ENCODE results near the gene YBX2. TPM values are rescaled to one million over a fixed set of nuclear protein-coding genes. Genes with fewer than 3 reads are reported as not detected.
A peak's percentile ranks its signal among the peaks of the same experiment; 100 is the strongest.

YBX2 gene
- total and polyA plus RNA-seq, 4 donors, result 0.50 to 6.9 (median 2.6) TPM

- Histone ChIP-seq H3K4me1 (ENCODE audit: control insufficient read depth, insufficient read depth, low read length) (peaks cover 35% of the 10 kb centered on the region), H3K27ac (ENCODE audit: low read depth, low read length) (no peak overlapping the region), H3K27me3 (ENCODE audit: control insufficient read depth, insufficient read depth, low read length) (peaks cover 59% of the 10 kb centered on the region), H3K4me3 (ENCODE audit: low read depth, low read length) (no peak overlapping the region), H3K9me3 (ENCODE audit: control insufficient read depth, insufficient read depth, low read length) (no peaks in the 10 kb centered on the region), H3K36me3 (ENCODE audit: control insufficient read depth, insufficient read depth, low read length) (no peaks in the 10 kb centered on the region)
- DNase-seq (ENCODE audit: low read depth in 4 of 6, low spot score in 6 of 6), result no peak
- WGBS (ENCODE audit: insufficient coverage), result 69% methylated on average over 2 of the region's 2 CpGs
These were observed 2.2 kb downstream of the YBX2 start for GRCh38 chr17:7292194-7292593.

GRCh38 chr17:7290685-7291084, 3.8 kb downstream of the YBX2 start:
- Histone ChIP-seq H3K4me1 (ENCODE audit: control insufficient read depth, insufficient read depth, low read length) (peaks cover 24% of the 10 kb centered on the region), H3K9me3 (ENCODE audit: control insufficient read depth, insufficient read depth, low read length) (no peaks in the 10 kb centered on the region), H3K4me3 (ENCODE audit: low read depth, low read length) (no peak overlapping the region), H3K36me3 (ENCODE audit: control insufficient read depth, insufficient read depth, low read length) (no peaks in the 10 kb centered on the region), H3K27ac (ENCODE audit: low read depth, low read length) (no peak overlapping the region), H3K27me3 (ENCODE audit: control insufficient read depth, insufficient read depth, low read length) (peaks cover 48% of the 10 kb centered on the region)
- 76% methylated on average over 9 of the region's 11 CpGs for WGBS (ENCODE audit: insufficient coverage)
- no peak for DNase-seq (ENCODE audit: low read depth in 4 of 6, low spot score in 6 of 6)

- Histone ChIP-seq H3K4me1 (ENCODE audit: control insufficient read depth, insufficient read depth, low read length) (peaks cover 22% of the 10 kb centered on the region), H3K36me3 (ENCODE audit: control insufficient read depth, insufficient read depth, low read length) (no peaks in the 10 kb centered on the region), H3K9me3 (ENCODE audit: control insufficient read depth, insufficient read depth, low read length) (no peaks in the 10 kb centered on the region), H3K27me3 (ENCODE audit: control insufficient read depth, insufficient read depth, low read length) (peaks cover 45% of the 10 kb centered on the region), H3K27ac (ENCODE audit: low read depth, low read length) (no peak overlapping the region), H3K4me3 (ENCODE audit: low read depth, low read length) (no peak overlapping the region)
- no peak for DNase-seq (ENCODE audit: low read depth in 4 of 6, low spot score in 6 of 6)
- WGBS (ENCODE audit: insufficient coverage), result 80% methylated on average over 2 of the region's 19 CpGs
These were observed 4.3 kb downstream of the YBX2 start for GRCh38 chr17:7290166-7290565.

GRCh38 chr17:7289256-7290032, 5.0 kb downstream of the YBX2 start:
- Histone ChIP-seq H3K4me3 (ENCODE audit: low read depth, low read length) (no peak overlapping the region), H3K27ac (ENCODE audit: low read depth, low read length) (no peak overlapping the region), H3K4me1 (ENCODE audit: control insufficient read depth, insufficient read depth, low read length) (peaks cover 15% of the 10 kb centered on the region), H3K36me3 (ENCODE audit: control insufficient read depth, insufficient read depth, low read length) (peaks cover 3% of the 10 kb centered on the region), H3K27me3 (ENCODE audit: control insufficient read depth, insufficient read depth, low read length) (peaks cover 40% of the 10 kb centered on the region), H3K9me3 (ENCODE audit: control insufficient read depth, insufficient read depth, low read length) (no peaks in the 10 kb centered on the region)
- no peak for DNase-seq (ENCODE audit: low read depth in 4 of 6, low spot score in 6 of 6)
- 70% methylated on average over 17 of the region's 18 CpGs for WGBS (ENCODE audit: insufficient coverage)

GRCh38 chr17:7285679-7286078, 8.8 kb downstream of the YBX2 start:
- H3K27me3 ChIP-seq (ENCODE audit: control insufficient read depth, insufficient read depth, low read length), result peaks cover 35% of the 10 kb centered on the region
- no peak for DNase-seq (ENCODE audit: low read depth in 4 of 6, low spot score in 6 of 6)
- no peak overlapping the region for H3K4me3 ChIP-seq (ENCODE audit: low read depth, low read length)
- no peak overlapping the region for H3K27ac ChIP-seq (ENCODE audit: low read depth, low read length)
- no peaks in the 10 kb centered on the region for H3K9me3 ChIP-seq (ENCODE audit: control insufficient read depth, insufficient read depth, low read length)
- 88% methylated on average over 9 of the region's 12 CpGs for WGBS (ENCODE audit: insufficient coverage)
- H3K36me3 ChIP-seq (ENCODE audit: control insufficient read depth, insufficient read depth, low read length), result peaks cover 3% of the 10 kb centered on the region
- peaks cover 20% of the 10 kb centered on the region for H3K4me1 ChIP-seq (ENCODE audit: control insufficient read depth, insufficient read depth, low read length)

- Histone ChIP-seq H3K4me3 (ENCODE audit: low read depth, low read length) (no peak overlapping the region), H3K36me3 (ENCODE audit: control insufficient read depth, insufficient read depth, low read length) (peaks cover 3% of the 10 kb centered on the region), H3K4me1 (ENCODE audit: control insufficient read depth, insufficient read depth, low read length) (peaks cover 25% of the 10 kb centered on the region), H3K9me3 (ENCODE audit: control insufficient read depth, insufficient read depth, low read length) (no peaks in the 10 kb centered on the region), H3K27ac (ENCODE audit: low read depth, low read length) (no peak overlapping the region), H3K27me3 (ENCODE audit: control insufficient read depth, insufficient read depth, low read length) (peaks cover 27% of the 10 kb centered on the region)
- no peak for DNase-seq (ENCODE audit: low read depth in 4 of 6, low spot score in 6 of 6)
- WGBS (ENCODE audit: insufficient coverage), result 94% methylated on average over 16 of the region's 16 CpGs
These were observed 9.5 kb downstream of the YBX2 start for GRCh38 chr17:7284911-7285310.

- Histone ChIP-seq H3K4me1 (ENCODE audit: control insufficient read depth, insufficient read depth, low read length) (peaks cover 25% of the 10 kb centered on the region), H3K27ac (ENCODE audit: low read depth, low read length) (no peak overlapping the region), H3K4me3 (ENCODE audit: low read depth, low read length) (no peak overlapping the region), H3K9me3 (ENCODE audit: control insufficient read depth, insufficient read depth, low read length) (no peaks in the 10 kb centered on the region), H3K27me3 (ENCODE audit: control insufficient read depth, insufficient read depth, low read length) (peaks cover 26% of the 10 kb centered on the region), H3K36me3 (ENCODE audit: control insufficient read depth, insufficient read depth, low read length) (peaks cover 3% of the 10 kb centered on the region)
- no peak for DNase-seq (ENCODE audit: low read depth in 4 of 6, low spot score in 6 of 6)
- 93% methylated on average over 13 of the region's 18 CpGs for whole genome bisulfite sequencing (ENCODE audit: insufficient coverage)
These were observed 10.8 kb downstream of the YBX2 start for GRCh38 chr17:7283471-7284216.

- Histone ChIP-seq H3K9me3 (ENCODE audit: control insufficient read depth, insufficient read depth, low read length) (no peaks in the 10 kb centered on the region), H3K27ac (ENCODE audit: low read depth, low read length) (no peak overlapping the region)
- 78% methylated on average over 5 of the region's 6 CpGs for WGBS (ENCODE audit: insufficient coverage)
These were observed 11.6 kb downstream of the YBX2 start for GRCh38 chr17:7282752-7283321.

GRCh38 chr17:7281953-7282751, 12.3 kb downstream of the YBX2 start:
- peaks cover 25% of the 10 kb centered on the region for H3K4me1 ChIP-seq (ENCODE audit: control insufficient read depth, insufficient read depth, low read length)
- peaks cover 26% of the 10 kb centered on the region for H3K27me3 ChIP-seq (ENCODE audit: control insufficient read depth, insufficient read depth, low read length)
- no peaks in the 10 kb centered on the region for H3K9me3 ChIP-seq (ENCODE audit: control insufficient read depth, insufficient read depth, low read length)
- H3K36me3 ChIP-seq (ENCODE audit: control insufficient read depth, insufficient read depth, low read length), result peaks cover 3% of the 10 kb centered on the region
- DNase-seq (ENCODE audit: low read depth in 4 of 6, low spot score in 6 of 6), result no peak
- peak overlapping the region; percentile 40 for H3K4me3 ChIP-seq (ENCODE audit: low read depth, low read length)
- 2% methylated on average over 35 of the region's 43 CpGs for WGBS (ENCODE audit: insufficient coverage)
- H3K27ac ChIP-seq (ENCODE audit: low read depth, low read length), result no peak overlapping the region

More at GRCh38 chr17:7282752-7283321, 11.6 kb downstream of the YBX2 start:
- DNase-seq (ENCODE audit: low read depth in 4 of 6, low spot score in 6 of 6), result no peak
- peaks cover 3% of the 10 kb centered on the region for H3K36me3 ChIP-seq (ENCODE audit: control insufficient read depth, insufficient read depth, low read length)
- H3K4me1 ChIP-seq (ENCODE audit: control insufficient read depth, insufficient read depth, low read length), result peaks cover 25% of the 10 kb centered on the region
- H3K4me3 ChIP-seq (ENCODE audit: low read depth, low read length), result no peak overlapping the region
- peaks cover 26% of the 10 kb centered on the region for H3K27me3 ChIP-seq (ENCODE audit: control insufficient read depth, insufficient read depth, low read length)

Measured in spinal cord (tissue), 10 donors.